H1 (cell line): Measurements from ENCODE around the gene PDE9A. TPM values are rescaled to one million over a fixed set of nuclear protein-coding genes. Genes with fewer than 3 reads are reported as not detected.

Source experiments
- BACH1 ChIP-seq: IDR thresholded peaks from 2 replicates; pipeline ENCODE4 v1.6.1; 2012; ENCODE audit warnings: low read length, improper control_type of control experiment
- BCL11A ChIP-seq, 2 experiments: IDR thresholded peaks; one replicate each; pipeline ENCODE4 v1.6.1; 2011; ENCODE audit warnings: low read depth in 2 of 2, low read length in 2 of 2, mild to moderate bottlenecking in 2 of 2
- CEBPB ChIP-seq: IDR thresholded peaks from 2 replicates; pipeline ENCODE4 v1.6.1; 2012; ENCODE audit warnings: low read depth, low read length
- JUND ChIP-seq: IDR thresholded peaks from 2 replicates; pipeline ENCODE4 v1.6.1; 2011; ENCODE audit warnings: mild to moderate bottlenecking, improper control_type of control experiment, low read length
- KDM1A ChIP-seq: fragments of 200-600, 300-600 bp; sonication (generic); IDR thresholded peaks from 2 replicates; pipeline ENCODE4 v1.7.1; 2016; ENCODE audit warnings: mild to moderate bottlenecking, low read length, borderline replicate concordance
- PHF8 ChIP-seq: fragments of 200-600 bp; sonication (generic); conservative IDR thresholded peaks from 2 replicates; pipeline ENCODE4 v1.7.1; 2012; ENCODE audit warnings: low read depth, mild to moderate bottlenecking, inconsistent platforms, low read length, moderate library complexity
- POU5F1 ChIP-seq: IDR thresholded peaks from 2 replicates; pipeline ENCODE4 v1.6.1; 2011; ENCODE audit warnings: low read depth, mild to moderate bottlenecking, low read length, moderate library complexity
- SIN3A ChIP-seq, 2 experiments: IDR thresholded peaks in 1 of 2; conservative IDR thresholded peaks in 1 of 2; 2 replicates each; pipeline ENCODE4 v1.6.1; 2011 to 2012; ENCODE audit warnings: low read length in 2 of 2, improper control_type of control experiment in 1 of 2, low read depth in 1 of 2, mild to moderate bottlenecking in 1 of 2
- polyA plus RNA-seq, 7 experiments: library from polyadenylated mRNA; depleted of rRNA in 3 of 7; stranded (reverse) in 5 of 7; unstranded in 2 of 7; fragments of >200 nt in 5 of 7; fragments of 200-250 nt in 2 of 7; gene quantifications; 1 replicate in 5 of 7; 2 replicates in 1 of 7; 4 replicates in 1 of 7; pipeline versions ENCODE4 v1.2.1 to v1.2.3, GENCODE V29; 2011 to 2013; ENCODE audit warnings: missing spikeins in 2 of 7, mixed read lengths in 2 of 7
- total RNA-seq: library from RNA; stranded (reverse); fragmentation: NEBNext Ultra II Directional; extraction: Animal tissue kit (Norgen Biotek cat#: 25700); gene quantifications from 2 replicates; pipeline ENCODE4 v1.2.1, GENCODE V29; 2021
- TF ChIP-seq, protein P1 (sequence below): fragments of 300-600 bp; sonication (generic); IDR thresholded peaks from 2 replicates; pipeline ENCODE4 v1.7.1; 2012; ENCODE audit warnings: low read length, moderate library complexity, mild to moderate bottlenecking, inconsistent platforms; ENCODE audit not compliant: insufficient replicate concordance

The PDE9A gene
- total and polyA plus RNA-seq, 2 of the 8 experiments (the other 6 are each of a cell fraction or from before 2014, with no cell fraction given) = 39.2 to 45.9 TPM

- TF ChIP-seq, protein P1, sequence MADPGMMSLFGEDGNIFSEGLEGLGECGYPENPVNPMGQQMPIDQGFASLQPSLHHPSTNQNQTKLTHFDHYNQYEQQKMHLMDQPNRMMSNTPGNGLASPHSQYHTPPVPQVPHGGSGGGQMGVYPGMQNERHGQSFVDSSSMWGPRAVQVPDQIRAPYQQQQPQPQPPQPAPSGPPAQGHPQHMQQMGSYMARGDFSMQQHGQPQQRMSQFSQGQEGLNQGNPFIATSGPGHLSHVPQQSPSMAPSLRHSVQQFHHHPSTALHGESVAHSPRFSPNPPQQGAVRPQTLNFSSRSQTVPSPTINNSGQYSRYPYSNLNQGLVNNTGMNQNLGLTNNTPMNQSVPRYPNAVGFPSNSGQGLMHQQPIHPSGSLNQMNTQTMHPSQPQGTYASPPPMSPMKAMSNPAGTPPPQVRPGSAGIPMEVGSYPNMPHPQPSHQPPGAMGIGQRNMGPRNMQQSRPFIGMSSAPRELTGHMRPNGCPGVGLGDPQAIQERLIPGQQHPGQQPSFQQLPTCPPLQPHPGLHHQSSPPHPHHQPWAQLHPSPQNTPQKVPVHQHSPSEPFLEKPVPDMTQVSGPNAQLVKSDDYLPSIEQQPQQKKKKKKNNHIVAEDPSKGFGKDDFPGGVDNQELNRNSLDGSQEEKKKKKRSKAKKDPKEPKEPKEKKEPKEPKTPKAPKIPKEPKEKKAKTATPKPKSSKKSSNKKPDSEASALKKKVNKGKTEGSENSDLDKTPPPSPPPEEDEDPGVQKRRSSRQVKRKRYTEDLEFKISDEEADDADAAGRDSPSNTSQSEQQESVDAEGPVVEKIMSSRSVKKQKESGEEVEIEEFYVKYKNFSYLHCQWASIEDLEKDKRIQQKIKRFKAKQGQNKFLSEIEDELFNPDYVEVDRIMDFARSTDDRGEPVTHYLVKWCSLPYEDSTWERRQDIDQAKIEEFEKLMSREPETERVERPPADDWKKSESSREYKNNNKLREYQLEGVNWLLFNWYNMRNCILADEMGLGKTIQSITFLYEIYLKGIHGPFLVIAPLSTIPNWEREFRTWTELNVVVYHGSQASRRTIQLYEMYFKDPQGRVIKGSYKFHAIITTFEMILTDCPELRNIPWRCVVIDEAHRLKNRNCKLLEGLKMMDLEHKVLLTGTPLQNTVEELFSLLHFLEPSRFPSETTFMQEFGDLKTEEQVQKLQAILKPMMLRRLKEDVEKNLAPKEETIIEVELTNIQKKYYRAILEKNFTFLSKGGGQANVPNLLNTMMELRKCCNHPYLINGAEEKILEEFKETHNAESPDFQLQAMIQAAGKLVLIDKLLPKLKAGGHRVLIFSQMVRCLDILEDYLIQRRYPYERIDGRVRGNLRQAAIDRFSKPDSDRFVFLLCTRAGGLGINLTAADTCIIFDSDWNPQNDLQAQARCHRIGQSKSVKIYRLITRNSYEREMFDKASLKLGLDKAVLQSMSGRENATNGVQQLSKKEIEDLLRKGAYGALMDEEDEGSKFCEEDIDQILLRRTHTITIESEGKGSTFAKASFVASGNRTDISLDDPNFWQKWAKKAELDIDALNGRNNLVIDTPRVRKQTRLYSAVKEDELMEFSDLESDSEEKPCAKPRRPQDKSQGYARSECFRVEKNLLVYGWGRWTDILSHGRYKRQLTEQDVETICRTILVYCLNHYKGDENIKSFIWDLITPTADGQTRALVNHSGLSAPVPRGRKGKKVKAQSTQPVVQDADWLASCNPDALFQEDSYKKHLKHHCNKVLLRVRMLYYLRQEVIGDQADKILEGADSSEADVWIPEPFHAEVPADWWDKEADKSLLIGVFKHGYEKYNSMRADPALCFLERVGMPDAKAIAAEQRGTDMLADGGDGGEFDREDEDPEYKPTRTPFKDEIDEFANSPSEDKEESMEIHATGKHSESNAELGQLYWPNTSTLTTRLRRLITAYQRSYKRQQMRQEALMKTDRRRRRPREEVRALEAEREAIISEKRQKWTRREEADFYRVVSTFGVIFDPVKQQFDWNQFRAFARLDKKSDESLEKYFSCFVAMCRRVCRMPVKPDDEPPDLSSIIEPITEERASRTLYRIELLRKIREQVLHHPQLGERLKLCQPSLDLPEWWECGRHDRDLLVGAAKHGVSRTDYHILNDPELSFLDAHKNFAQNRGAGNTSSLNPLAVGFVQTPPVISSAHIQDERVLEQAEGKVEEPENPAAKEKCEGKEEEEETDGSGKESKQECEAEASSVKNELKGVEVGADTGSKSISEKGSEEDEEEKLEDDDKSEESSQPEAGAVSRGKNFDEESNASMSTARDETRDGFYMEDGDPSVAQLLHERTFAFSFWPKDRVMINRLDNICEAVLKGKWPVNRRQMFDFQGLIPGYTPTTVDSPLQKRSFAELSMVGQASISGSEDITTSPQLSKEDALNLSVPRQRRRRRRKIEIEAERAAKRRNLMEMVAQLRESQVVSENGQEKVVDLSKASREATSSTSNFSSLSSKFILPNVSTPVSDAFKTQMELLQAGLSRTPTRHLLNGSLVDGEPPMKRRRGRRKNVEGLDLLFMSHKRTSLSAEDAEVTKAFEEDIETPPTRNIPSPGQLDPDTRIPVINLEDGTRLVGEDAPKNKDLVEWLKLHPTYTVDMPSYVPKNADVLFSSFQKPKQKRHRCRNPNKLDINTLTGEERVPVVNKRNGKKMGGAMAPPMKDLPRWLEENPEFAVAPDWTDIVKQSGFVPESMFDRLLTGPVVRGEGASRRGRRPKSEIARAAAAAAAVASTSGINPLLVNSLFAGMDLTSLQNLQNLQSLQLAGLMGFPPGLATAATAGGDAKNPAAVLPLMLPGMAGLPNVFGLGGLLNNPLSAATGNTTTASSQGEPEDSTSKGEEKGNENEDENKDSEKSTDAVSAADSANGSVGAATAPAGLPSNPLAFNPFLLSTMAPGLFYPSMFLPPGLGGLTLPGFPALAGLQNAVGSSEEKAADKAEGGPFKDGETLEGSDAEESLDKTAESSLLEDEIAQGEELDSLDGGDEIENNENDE = no peak
- no peak for TF ChIP-seq BCL11A (IDR thresholded peaks at IDR 0.05; ENCODE audit: low read depth in 2 of 2, low read length in 2 of 2)
- no peak for TF ChIP-seq BACH1
- TF ChIP-seq PHF8 = no peak
- no peak for TF ChIP-seq CEBPB
- TF ChIP-seq SIN3A (conservative IDR thresholded peaks at IDR 0.05 in 1 of 2, IDR thresholded peaks at IDR 0.05 in 1 of 2; ENCODE audit: low read depth in 1 of 2, low read length in 2 of 2) = no peak
- no peak for TF ChIP-seq JUND
- no peak for TF ChIP-seq KDM1A
- no peak for TF ChIP-seq POU5F1
Measured at GRCh38 chr21:42665484-42665883, 12.1 kb downstream of the PDE9A start (continued).
